Stimulated activated CD4-positive, alpha-beta T cell treated with anti-CD3 and anti-CD28 coated beads, Interleukin-4, amount 100 ng/mL, for 4 hours (primary cell): ENCODE measurements around the gene DUSP28.

Experiments
- DNase-seq, 2 experiments: peaks; one replicate each; pipeline ENCODE4 v3.0.0-alpha.2; 2020

Gene DUSP28

GRCh38 chr2:240573516-240574385 is 13.6 kb downstream of the DUSP28 start:
- DNase-seq = no peak

GRCh38 chr2:240574386-240575100 is 14.4 kb downstream of the DUSP28 start:
- no peak for DNase-seq

- no peak for DNase-seq
These were observed 15.2 kb downstream of the DUSP28 start for GRCh38 chr2:240575101-240575965.

- no peak for DNase-seq
These were observed 15.9 kb downstream of the DUSP28 start for GRCh38 chr2:240576036-240576435.

GRCh38 chr2:240576436-240577205 is 16.5 kb downstream of the DUSP28 start:
- DNase-seq = no peak

GRCh38 chr2:240577281-240578109 is 17.3 kb downstream of the DUSP28 start:
- no peak for DNase-seq

GRCh38 chr2:240578110-240578450 is 17.9 kb downstream of the DUSP28 start:
- DNase-seq = no peak

- DNase-seq = no peak
These were observed 18.3 kb downstream of the DUSP28 start for GRCh38 chr2:240578488-240578887.

- DNase-seq = no peak
These were observed 19.1 kb downstream of the DUSP28 start for GRCh38 chr2:240579071-240579762.

- DNase-seq = peak; percentile 69 to 71
These were observed 19.8 kb downstream of the DUSP28 start for GRCh38 chr2:240579771-240580614.

- no peak for DNase-seq
These were observed 21.7 kb downstream of the DUSP28 start for GRCh38 chr2:240581811-240582210.

- DNase-seq = no peak
These were observed 22.6 kb downstream of the DUSP28 start for GRCh38 chr2:240582781-240583180.

GRCh38 chr2:240583774-240584173 is 23.6 kb downstream of the DUSP28 start:
- no peak for DNase-seq

- DNase-seq = no peak
These were observed 24.4 kb downstream of the DUSP28 start for GRCh38 chr2:240584486-240585031.

GRCh38 chr2:240585101-240585500 is 24.9 kb downstream of the DUSP28 start:
- DNase-seq = no peak

- DNase-seq = no peak
These were observed 25.6 kb downstream of the DUSP28 start for GRCh38 chr2:240585681-240586197.

GRCh38 chr2:240586198-240586918 is 26.2 kb downstream of the DUSP28 start, which contains the start of gene CAPN10:
TSS of gene CAPN10 (plus strand) at chr2:240586734. CDS start at chr2:240586912, 178 bp downstream.
- peak; percentile 95 to 96 for DNase-seq
